Measurements from ENCODE around the gene NPAS2. TPM values are rescaled to one million over a fixed set of nuclear protein-coding genes. Genes with fewer than 3 reads are reported as not detected.

The NPAS2 gene
- total and polyA plus RNA-seq, 2 of the 8 experiments (the other 6 are each of a cell fraction or from before 2014, with no cell fraction given), result 1.8 to 1.9 TPM

DNA sequence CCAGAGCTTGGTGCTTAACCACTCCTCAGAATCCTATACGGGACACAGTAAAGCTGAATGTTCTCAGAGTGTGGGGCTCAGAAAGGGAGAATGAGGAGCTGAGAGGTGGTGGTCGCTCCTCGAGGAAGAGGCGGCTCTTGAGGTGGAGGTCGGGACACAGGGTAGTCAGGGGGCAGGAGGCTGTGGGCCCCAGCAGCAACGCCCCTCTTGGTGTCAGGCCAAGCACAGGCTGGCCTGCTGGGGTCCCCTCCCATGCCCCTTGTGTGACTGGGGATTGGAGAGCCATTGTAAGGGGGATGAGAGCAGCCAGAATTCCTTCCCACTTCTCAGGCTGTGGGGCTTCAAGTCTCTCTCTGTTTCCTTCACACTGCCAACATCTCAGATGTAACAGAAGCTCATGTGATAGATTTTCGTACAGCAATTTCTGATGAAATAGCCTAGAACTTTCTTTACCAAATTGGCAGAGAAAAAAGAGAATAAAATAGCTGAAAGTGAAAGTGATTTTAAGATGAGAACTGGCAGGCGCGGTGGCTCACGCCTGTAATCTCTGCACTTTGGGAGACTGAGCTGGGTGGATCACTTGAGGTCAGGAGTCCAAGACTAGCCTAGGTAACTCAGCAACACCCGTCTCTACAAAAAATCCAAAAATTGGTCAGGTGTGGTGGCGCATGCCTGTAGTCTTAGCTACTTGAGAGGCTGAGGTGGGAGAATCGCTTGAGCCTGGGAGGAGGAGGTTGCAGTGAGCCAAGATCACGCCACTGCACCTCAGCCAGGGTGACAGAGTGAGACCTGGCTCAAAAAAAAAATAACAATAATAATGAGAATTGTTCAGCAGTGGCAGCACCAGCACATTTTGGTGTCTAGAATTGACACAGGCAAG, 121.1 kb downstream of the NPAS2 start:
- WGBS, 2 experiments (ENCODE audit: extremely low coverage in 1 of 2, insufficient coverage in 1 of 2, insufficient read length in 1 of 2, insufficient replicate concordance in 2 of 2, low coverage in 1 of 2, low lambda C conversion rate in 2 of 2, missing lambda C conversion rate in 1 of 2), result 90% methylated on average over 14 of the region's 14 CpGs; no CpG with 5 or more reads in 1 of the 2 experiments
- no peaks in the 10 kb centered on the region for H3K79me2 ChIP-seq (ENCODE audit: control insufficient read depth in 1 of 2, insufficient read depth in 2 of 2, low read length in 2 of 2)
- no peak overlapping the region for H3K14ac ChIP-seq (ENCODE audit: insufficient read length)
- H4K91ac ChIP-seq (replicated peaks; ENCODE audit: insufficient read length, low read length), result no peak overlapping the region
- H3K23me2 ChIP-seq (ENCODE audit: low read depth, low read length), result no peaks in the 10 kb centered on the region
- no peak overlapping the region for H3K4ac ChIP-seq (replicated peaks; ENCODE audit: insufficient read length, low read depth, low read length)
- no peak overlapping the region for H2BK5ac ChIP-seq (ENCODE audit: low read depth, low read length)
- no peak overlapping the region for H4K8ac ChIP-seq (ENCODE audit: extremely low read depth, insufficient read depth, low read length)
- no peak overlapping the region for H3K4me2 ChIP-seq (ENCODE audit: insufficient read depth in 1 of 2, low read depth in 2 of 2, low read length in 2 of 2)
- H3K27ac ChIP-seq (ENCODE audit: low read depth, low read length), result no peak overlapping the region
- H2BK120ac ChIP-seq (replicated peaks; ENCODE audit: low read depth, low read length), result no peak overlapping the region
- no peak overlapping the region for H2BK15ac ChIP-seq (ENCODE audit: low read length)
- H3K56ac ChIP-seq (replicated peaks; ENCODE audit: insufficient read length, low read depth, low read length), result no peak overlapping the region
- no peak overlapping the region for H2BK12ac ChIP-seq (ENCODE audit: low read depth, low read length)
- CTCF ChIA-PET (ENCODE audit: partially characterized antibody), result interaction anchor here (1.4 to 2.9 kb wide), 2 partner anchors 21 to 42 kb away, joined by 4 to 13 read pairs; no protein-coding TSS in a partner anchor
- no peak overlapping the region for H2BK20ac ChIP-seq (ENCODE audit: low read length)
- no peaks in the 10 kb centered on the region for H3K79me1 ChIP-seq (ENCODE audit: low read depth, low read length)
- no peak overlapping the region for H2AK5ac ChIP-seq (ENCODE audit: low read depth, low read length)
- FAIRE-seq (no peak), DNase-seq (ENCODE audit: low read depth in 1 of 2, low spot score in 2 of 2) (no peak)
- H4K5ac ChIP-seq (ENCODE audit: insufficient read length, low read depth, low read length), result no peak overlapping the region
- no peaks in the 10 kb centered on the region for H3K27me3 ChIP-seq (replicated peaks in 1 of 4; ENCODE audit: control insufficient read depth in 3 of 4, extremely low read depth in 1 of 4, insufficient read depth in 3 of 4, low read length in 3 of 4)
- H3K18ac ChIP-seq (ENCODE audit: extremely low read depth, low read length), result no peak overlapping the region
- H3K4me3 ChIP-seq (ENCODE audit: extremely low read depth in 1 of 4, insufficient read depth in 2 of 4, low read depth in 3 of 4, low read length in 4 of 4), result no peak overlapping the region
- H3K4me1 ChIP-seq (replicated peaks in 1 of 4; ENCODE audit: control insufficient read depth in 3 of 4, insufficient read depth in 4 of 4, low read length in 3 of 4), result no peaks in the 10 kb centered on the region
- no peak overlapping the region for H3K9ac ChIP-seq (replicated peaks in 1 of 4; ENCODE audit: extremely low read depth in 1 of 4, low read depth in 3 of 4, low read length in 3 of 4)
- H2AFZ ChIP-seq (ENCODE audit: low read length), result no peak overlapping the region
- no peaks in the 10 kb centered on the region for H4K20me1 ChIP-seq (replicated peaks in 1 of 2; ENCODE audit: control insufficient read depth in 1 of 2, insufficient read depth in 2 of 2, low read length in 2 of 2)
- H3K9me3 ChIP-seq (ENCODE audit: insufficient read depth in 2 of 2, low read depth in 1 of 2, low read length in 1 of 2), result no peaks in the 10 kb centered on the region; a peak in 1 of 4 replicates
- no peak overlapping the region for H3K23ac ChIP-seq (ENCODE audit: insufficient read length)
- POLR2A ChIA-PET (ENCODE audit: partially characterized antibody), result no interaction called here
- no peaks in the 10 kb centered on the region for H3K36me3 ChIP-seq (ENCODE audit: control insufficient read depth in 2 of 4, insufficient read depth in 4 of 4, low read length in 3 of 4)
- TF ChIP-seq TBP (IDR thresholded peaks at IDR 0.05; ENCODE audit: low read depth, low read length) (no peak), CREB1 (IDR thresholded peaks at IDR 0.05) (no peak), KDM1A (IDR thresholded peaks at IDR 0.05; ENCODE audit: borderline replicate concordance, low read length) (no peak), FOSL1 (IDR thresholded peaks at IDR 0.05; ENCODE audit: insufficient read depth, low read depth, low read length) (no peak), RAD21 (IDR thresholded peaks at IDR 0.05 in 1 of 2, conservative IDR thresholded peaks at IDR 0.05 in 1 of 2; ENCODE audit: low read depth in 2 of 2, low read length in 2 of 2) (no peak), CBX8 (IDR thresholded peaks at IDR 0.05; ENCODE audit: borderline replicate concordance, low read depth, low read length) (no peak), NANOG (IDR thresholded peaks at IDR 0.05; ENCODE audit: insufficient read depth, low read depth, low read length, poor library complexity, severe bottlenecking) (no peak), RNF2 (IDR thresholded peaks at IDR 0.05; ENCODE audit: borderline replicate concordance, low read depth, low read length, missing control alignments, poor library complexity, severe bottlenecking) (no peak), KDM4A (IDR thresholded peaks at IDR 0.05; ENCODE audit: low read depth, low read length, severe bottlenecking) (no peak), BCL11A (IDR thresholded peaks at IDR 0.05; ENCODE audit: low read depth in 2 of 2, low read length in 2 of 2) (no peak)
- TF ChIP-seq, protein P1, sequence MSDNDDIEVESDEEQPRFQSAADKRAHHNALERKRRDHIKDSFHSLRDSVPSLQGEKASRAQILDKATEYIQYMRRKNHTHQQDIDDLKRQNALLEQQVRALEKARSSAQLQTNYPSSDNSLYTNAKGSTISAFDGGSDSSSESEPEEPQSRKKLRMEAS (IDR thresholded peaks at IDR 0.05), result no peak

Measured in H1 (cell line).